SK-N-SH (cell line): ENCODE results near the gene KRT81.

ENCODE experiments used
- CHD2 ChIP-seq: fragments of 150-350 bp; IDR thresholded peaks from 2 replicates; pipeline ENCODE4 v1.6.1; 2018; ENCODE audit warnings: low read length; ENCODE audit not compliant: partially characterized antibody
- CTCF ChIP-seq: fragments of 200-600 bp; sonication (generic); IDR thresholded peaks from 2 replicates; pipeline ENCODE4 v1.6.1; 2017; ENCODE audit warnings: antibody characterized with exemption, mild to moderate bottlenecking, moderate library complexity
- EP300 ChIP-seq, 2 experiments: IDR thresholded peaks; 2 replicates each; pipeline versions ENCODE4 v1.4.0 to v1.6.1; 2012; ENCODE audit warnings: borderline replicate concordance in 1 of 2, low read depth in 1 of 2, low read length in 1 of 2
- FOXJ3 ChIP-seq: sonication (generic); formaldehyde crosslinking; IDR thresholded peaks from 2 replicates; pipeline ENCODE4 v1.5.1; 2020; ENCODE audit warnings: mild to moderate bottlenecking, missing genetic modification reagents
- GABPA ChIP-seq: IDR thresholded peaks from 2 replicates; pipeline ENCODE4 v1.4.0; 2012; ENCODE audit warnings: low read depth, mild to moderate bottlenecking
- JUND ChIP-seq: IDR thresholded peaks from 2 replicates; pipeline ENCODE4 v1.4.0; 2012
- MXI1 ChIP-seq: IDR thresholded peaks from 2 replicates; pipeline ENCODE4 v1.6.1; 2012; ENCODE audit warnings: mild to moderate bottlenecking, low read depth, low read length, improper control_type of control experiment
- POLR2AphosphoS5 ChIP-seq: IDR thresholded peaks from 2 replicates; pipeline ENCODE4 v1.6.1; 2012; ENCODE audit warnings: low read depth, low read length
- TAF1 ChIP-seq: IDR thresholded peaks from 2 replicates; pipeline ENCODE4 v1.6.1; 2012; ENCODE audit warnings: low read depth, mild to moderate bottlenecking, low read length, moderate library complexity, borderline replicate concordance
- TCF12 ChIP-seq: IDR thresholded peaks from 2 replicates; pipeline ENCODE4 v1.4.0; 2012

GRCh38 chr12:52333321-52333720 is 42.0 kb upstream of the KRT81 start:
- TF ChIP-seq CTCF (no peak), FOXJ3 (CRISPR knock-in tag) (no peak), CHD2 (no peak), EP300 (IDR thresholded peaks at IDR 0.05; ENCODE audit: borderline replicate concordance in 1 of 2, low read depth in 1 of 2, low read length in 1 of 2) (peak in 1 of 2 experiments; percentile 30; a peak in 1 of 4 replicates), POLR2AphosphoS5 (no peak), TCF12 (no peak), JUND (no peak), TAF1 (no peak), MXI1 (0 out of 2 replicates have a peak, but pooled peaks have one; percentile 23), GABPA (no peak)
